H54 (cell line): ENCODE results near the gene DTNB.

Experiments used
- DNase-seq: peaks from one replicate; pipeline ENCODE4 v3.0.0; 2011; ENCODE audit warnings: low spot score, mixed read lengths; ENCODE audit not compliant: insufficient read length
- FAIRE-seq: peaks from 3 replicates; lab custom pipeline; 2011; peaks lifted over from hg19 to GRCh38; lab: Jason Lieb, UNC
- POLR2A ChIP-seq: IDR thresholded peaks from 2 replicates; pipeline ENCODE4 v1.6.1; 2011; ENCODE audit warnings: low read depth, mild to moderate bottlenecking, low read length

DTNB gene

DNA sequence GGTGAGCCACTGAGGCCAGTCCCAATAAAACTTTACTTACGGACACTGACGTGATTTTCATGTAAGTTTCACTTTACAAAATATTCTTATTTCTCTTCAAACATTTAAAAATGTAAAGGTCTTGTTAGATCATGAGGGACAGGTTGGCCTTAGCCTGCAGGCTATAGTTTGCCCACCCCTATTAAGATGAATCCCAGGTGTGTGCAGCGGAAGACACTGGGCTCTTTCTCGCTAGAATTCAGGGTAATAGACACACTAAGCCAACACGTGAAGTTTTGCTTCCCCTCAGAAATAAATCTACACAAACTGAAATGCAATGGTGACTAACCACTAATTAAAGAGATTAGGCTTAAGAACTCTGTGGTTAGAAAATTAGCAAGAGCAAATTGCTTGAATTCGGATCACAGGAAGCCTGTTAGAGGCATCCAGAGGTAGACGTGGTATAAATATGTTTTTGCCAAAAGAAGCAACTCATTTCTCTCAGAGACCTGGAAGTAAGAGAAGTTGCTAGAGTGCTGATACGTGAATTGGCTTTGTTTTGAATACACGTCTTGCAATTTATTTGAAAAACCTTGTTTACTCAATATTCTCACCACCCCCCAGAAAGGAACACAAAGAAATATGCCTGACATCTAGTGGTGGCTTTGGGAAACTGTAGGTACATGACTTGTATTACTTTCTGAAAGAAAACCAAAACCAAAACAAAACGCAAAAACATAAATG, 151.6 kb downstream of the DTNB start:
- peak; percentile 15 for FAIRE-seq
- peak; percentile 28 for DNase-seq
- TF ChIP-seq POLR2A: no peak

DNA sequence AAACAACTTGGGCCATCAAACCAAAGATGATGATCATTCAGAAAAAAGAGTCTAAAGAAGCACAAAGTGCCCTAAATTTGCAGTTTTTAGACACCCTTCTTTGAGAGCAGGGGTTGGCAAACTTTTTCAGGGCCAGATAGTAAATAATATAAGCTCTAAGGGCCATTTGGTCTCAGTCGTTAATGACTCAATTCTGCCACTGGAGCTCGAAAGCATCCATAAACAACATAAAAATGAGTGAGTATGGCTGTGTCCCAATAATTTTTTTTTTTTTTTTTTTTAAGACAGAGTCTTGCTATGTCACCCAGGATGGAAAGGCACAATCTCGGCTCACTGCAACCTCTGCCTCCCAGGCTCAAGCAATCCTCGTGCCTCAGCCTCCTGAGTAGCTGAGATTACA, 152.3 kb downstream of the DTNB start:
- no peak for TF ChIP-seq POLR2A
- no peak for DNase-seq
- FAIRE-seq: no peak

DNA sequence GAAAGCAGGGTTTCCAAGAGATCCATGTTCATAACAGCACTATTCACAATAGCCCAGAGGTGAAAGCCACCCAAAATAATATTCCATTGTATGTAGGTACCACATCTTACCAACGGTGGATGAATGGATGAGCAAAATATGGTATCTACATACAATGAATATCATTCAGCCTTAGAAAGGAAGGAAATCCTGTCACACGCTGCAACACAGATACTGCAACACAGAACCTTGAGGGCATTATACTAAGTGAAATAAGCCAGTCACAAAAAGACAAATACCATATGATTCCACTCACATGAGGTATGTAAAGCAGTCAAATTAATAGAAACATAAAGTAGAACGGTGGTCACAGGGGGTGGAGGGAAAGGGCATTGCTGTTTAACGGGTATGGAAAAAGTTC, 155.7 kb downstream of the DTNB start:
- DNase-seq (no peak), FAIRE-seq (peak; percentile 38)
- no peak for TF ChIP-seq POLR2A

DNA sequence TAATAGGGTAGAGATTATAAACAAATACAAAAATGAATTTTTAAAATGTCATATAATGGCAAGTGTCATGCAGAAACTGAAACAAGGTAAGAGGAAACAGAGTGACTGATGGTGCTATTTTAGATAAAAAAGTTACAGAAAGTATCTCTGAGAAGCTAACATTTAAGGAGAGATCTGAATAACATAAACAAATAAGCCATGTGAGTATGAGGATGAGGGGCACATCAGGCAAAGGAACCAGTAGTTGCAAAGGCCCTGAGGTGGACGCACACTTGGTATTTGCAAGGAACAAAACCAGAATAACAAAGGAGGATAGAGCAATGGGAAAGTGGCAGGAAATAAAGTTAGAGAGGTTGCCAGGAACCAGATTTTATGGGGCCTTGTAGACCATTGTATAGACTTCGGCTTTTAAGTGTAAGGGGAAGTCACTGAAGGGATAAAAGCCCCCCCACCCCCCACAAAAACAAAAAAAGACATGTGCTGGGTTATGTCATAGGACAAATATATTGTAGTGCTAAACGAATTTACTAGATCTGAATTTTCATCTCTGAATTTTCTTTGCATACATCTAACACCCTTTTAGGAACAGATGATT, 159.2 kb downstream of the DTNB start:
- FAIRE-seq: peak; percentile 27
- DNase-seq: no peak
- no peak for TF ChIP-seq POLR2A

DNA sequence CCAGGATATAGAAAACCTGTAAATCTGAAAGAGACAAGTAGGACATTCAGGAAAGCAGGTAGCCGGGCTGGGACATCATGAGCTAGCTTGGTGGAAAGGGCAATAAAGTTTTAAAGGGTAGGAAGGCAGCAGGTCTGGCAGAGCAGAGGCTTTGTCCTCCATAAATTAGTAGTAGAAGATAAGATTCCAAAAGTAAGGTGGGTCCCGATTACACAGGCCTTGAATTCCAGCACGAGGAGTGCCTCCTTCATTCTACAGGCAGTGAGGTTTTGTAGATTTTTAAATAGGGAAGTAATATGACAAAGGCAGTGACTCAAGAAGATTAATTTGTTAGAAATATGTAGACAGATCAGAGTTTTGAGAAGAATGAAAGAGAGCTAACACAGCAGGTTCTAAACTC, 160.7 kb downstream of the DTNB start:
- DNase-seq: no peak
- no peak for FAIRE-seq
- TF ChIP-seq POLR2A: no peak

DNA sequence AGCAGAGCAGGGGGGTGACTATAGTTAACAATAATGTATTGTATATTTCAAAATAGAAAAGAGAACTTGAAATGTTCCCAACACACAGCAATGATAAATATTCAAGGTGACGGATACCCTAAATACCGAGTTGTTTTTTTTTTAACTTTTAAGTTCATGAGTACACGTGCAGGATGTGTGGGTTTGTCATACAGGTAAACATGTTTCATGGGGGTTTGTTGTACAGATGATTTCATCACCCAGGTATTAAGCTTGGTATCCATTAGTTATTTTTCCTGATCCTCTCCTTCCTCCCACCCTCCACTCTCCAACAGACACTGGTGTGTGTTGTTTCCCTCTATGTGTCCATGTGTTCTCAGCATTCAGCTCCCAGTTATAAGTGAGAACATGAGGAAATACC, 167.2 kb downstream of the DTNB start:
- no peak for DNase-seq
- TF ChIP-seq POLR2A: no peak
- FAIRE-seq: no peak

DNA sequence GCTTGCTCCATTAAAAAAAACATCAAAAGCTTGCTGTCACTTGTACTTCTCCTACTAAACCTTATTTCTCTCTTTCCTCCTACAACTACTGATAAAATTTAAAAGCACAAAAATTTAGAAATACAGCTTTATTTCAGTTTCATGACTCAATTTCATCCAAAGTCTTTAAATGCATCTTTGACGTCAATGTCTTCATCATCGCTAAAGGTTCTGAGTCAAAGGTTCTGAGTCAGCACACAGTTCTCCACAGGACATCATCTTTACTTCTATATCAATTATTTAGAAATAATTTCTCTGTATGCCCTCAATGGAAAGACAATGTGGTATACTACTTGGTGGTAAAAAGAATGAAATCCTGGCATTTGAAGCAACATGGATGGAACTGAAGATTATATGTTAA, 167.8 kb downstream of the DTNB start:
- TF ChIP-seq POLR2A: no peak
- DNase-seq (no peak), FAIRE-seq (no peak)

DNA sequence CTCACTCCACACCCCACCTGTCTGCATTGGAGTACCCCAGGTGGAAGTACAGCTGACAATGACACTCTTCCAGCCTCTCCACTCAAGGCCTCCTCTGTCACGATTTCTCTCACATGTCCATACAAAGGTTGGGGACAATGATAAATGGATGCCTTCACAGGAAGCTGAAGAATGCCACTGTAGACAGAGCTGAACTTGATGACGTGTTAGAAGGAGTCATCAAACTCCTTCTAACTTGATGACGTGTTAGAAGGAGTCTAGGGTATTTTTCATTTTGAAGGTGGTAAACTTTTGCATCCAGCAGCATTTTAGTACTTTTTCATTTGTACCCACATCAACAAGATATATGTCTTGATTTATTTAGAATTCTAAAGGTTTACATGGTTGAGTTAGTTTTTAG, 168.2 kb downstream of the DTNB start:
- DNase-seq (no peak), FAIRE-seq (no peak)
- TF ChIP-seq POLR2A: no peak

DNA sequence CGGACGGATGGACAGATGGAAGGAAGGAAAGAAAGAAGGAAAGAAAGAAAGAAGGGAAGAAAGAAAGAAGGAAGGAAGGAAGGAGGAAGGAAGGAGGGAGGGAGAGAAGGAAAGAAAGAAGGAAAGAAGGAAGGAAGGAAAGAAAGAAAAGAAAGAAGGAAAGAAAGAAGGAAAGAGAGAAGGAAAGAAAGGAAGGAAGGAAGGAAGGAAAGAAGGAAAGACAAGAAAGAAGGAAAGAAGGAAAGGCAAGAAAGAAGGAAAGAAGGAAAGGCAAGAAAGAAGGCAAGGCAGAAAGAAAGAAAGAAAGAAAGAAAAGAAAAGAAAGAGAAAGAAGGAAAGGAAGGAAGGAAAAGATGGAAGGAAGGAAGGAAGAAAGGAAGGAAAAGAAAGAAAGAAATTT, 169.1 kb downstream of the DTNB start:
- FAIRE-seq: no peak
- TF ChIP-seq POLR2A: no peak
- no peak for DNase-seq

DNA sequence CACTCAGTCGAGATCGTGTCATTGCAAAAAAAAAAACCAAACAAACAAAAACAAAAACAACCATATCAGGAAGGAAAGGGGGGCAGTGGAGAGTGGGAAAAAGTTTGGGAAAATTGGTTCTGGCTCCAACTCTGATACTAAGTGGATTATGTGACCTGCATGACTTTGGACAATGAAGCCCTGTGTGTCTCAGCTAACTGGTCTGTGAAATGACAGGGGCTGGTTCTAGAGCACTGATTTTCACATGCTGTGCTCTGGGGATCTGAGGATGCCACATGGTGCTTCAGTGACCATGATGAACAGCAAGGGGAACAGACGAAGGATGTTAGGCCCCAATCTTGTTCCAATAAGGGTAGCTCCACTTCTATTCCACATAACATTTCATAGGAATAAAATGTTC, 174.2 kb downstream of the DTNB start:
- FAIRE-seq (no peak), DNase-seq (no peak)
- TF ChIP-seq POLR2A: no peak

DNA sequence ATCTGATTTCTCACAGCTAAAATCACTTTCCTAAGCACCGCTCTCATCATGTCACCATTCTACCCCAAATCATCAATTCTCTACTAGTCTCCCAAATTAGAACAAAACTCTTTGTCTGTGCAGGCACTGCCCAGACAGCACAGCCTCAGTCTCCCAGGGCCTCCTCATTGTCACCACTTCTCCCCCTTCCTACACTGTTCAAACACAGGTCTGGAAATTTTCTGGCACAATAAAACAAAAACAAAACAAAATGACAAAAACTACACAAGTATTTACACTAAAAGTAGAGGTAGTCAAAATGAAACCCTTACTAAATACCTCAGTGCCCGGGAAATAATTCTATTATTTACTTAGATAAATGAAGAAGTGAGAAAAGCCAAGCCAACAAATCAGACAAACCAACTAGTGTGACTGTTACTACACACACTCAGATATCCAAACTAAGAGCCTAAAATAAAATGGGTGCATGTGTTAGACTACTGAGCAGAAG, 175.4 kb downstream of the DTNB start:
- TF ChIP-seq POLR2A: no peak
- no peak for DNase-seq
- FAIRE-seq: no peak

DNA sequence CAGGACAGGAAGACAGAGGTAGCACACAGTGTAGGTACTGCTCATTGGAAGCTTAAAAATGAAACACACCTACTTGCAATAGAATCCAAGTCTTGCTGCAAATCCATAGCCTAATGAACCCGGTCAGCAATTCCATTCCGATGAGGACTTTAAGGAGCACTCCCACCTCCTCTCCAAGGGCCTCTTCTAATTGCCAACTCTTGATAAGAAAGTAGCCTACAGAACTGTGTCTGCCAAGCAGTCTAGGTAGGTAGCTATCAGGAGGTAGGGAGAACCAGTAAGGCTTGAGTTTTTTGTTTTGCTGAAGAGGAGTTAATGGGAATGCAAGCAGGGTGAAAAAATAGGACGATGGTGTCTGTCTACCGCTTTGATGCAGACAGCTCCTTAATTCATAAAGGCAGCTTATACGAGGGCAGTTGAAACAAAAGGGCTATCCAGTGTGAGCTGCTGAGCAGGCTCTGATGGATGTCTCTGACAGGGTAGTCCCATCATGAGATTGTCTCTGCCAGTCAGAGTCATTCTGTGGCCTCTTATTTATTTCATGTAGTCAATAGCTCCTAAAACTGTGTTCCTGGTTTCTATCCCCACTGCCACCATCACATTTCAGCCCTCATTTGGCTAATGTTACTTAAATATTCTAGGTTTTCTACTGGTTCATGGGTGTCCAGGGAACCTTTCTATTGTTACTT, 176.0 kb downstream of the DTNB start:
- DNase-seq (no peak), FAIRE-seq (no peak)
- TF ChIP-seq POLR2A: no peak

DNA sequence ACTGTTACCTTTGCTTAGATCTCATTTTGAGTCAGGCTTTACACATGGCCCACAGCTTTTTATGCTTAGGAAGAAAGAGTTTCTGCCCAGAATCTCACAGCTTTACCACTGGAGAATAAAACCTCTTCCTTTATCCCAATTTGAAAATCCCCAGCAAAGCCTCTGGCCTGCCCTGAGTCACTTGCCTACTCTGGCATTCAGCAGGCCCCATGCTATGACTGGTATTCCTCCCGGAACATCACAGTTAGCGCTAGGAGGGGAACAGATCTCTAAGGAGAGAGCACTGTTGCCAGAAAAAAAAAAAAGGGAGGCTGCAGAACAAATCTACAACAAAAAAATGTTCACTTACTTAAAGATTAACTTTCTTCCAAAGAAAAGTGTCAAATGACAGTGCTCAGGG, 178.8 kb downstream of the DTNB start:
- TF ChIP-seq POLR2A: no peak
- DNase-seq (no peak), FAIRE-seq (no peak)

DNA sequence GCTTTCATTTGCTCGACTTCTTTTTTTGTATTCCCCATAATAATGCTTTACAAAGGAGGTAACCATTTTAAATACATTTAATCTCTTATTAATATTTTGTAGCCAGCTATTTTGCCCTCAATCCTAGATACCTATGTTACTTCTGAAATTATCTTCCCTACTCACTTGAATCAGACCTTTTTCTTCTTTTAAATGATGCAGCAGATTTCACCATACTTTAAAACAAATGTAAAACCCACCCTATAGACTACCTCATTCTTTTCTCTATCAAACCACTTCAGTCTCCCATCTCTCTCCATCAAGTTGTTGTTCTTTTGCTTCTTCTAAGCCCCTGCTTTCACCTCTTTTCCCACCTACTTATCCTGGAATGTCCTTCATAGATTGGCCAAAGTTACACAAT, 180.2 kb downstream of the DTNB start:
- FAIRE-seq (no peak), DNase-seq (no peak)
- TF ChIP-seq POLR2A: no peak
